ENCODE data around the gene KIF4B. TPM values are rescaled to one million over a fixed set of nuclear protein-coding genes. Genes with fewer than 3 reads are reported as not detected.

Gene KIF4B
- polyA plus RNA-seq, 1 donor (not counting 4 experiments of a cell fraction or from before 2014, with no cell fraction given), result not detected

GRCh38 chr5:155064580-155064979 is 51.0 kb downstream of the KIF4B start:
- no peak for TF ChIP-seq EZH2 (IDR thresholded peaks at IDR 0.05; ENCODE audit: low read length)
- TF ChIP-seq CTCF (optimal IDR thresholded peaks at IDR 0.05 in 1 of 3, IDR thresholded peaks at IDR 0.05 in 1 of 3, conservative IDR thresholded peaks at IDR 0.05 in 1 of 3; ENCODE audit: extremely low read depth in 1 of 3, insufficient read depth in 2 of 3, low read length in 3 of 3), result no peak
- DNase-seq (ENCODE audit: low read depth, low spot score), result no peak
- FAIRE-seq, result no peak

GRCh38 chr5:155066886-155067595 is 53.5 kb downstream of the KIF4B start:
- H2AFZ ChIP-seq (ENCODE audit: control insufficient read depth, low read length), result no peak overlapping the region
- dilution Hi-C loops (cut with MboI; ENCODE audit: extremely low pct_ligation_motif_present, low sequenced_read_pairs), result no loop called here
- no peaks in the 10 kb centered on the region for H3K36me3 ChIP-seq (ENCODE audit: control insufficient read depth in 2 of 2, extremely low read depth in 1 of 2, insufficient read depth in 2 of 2, low read length in 2 of 2)
- no peaks in the 10 kb centered on the region for H3K4me1 ChIP-seq (ENCODE audit: control insufficient read depth, extremely low read depth, insufficient read depth, low read length)
- H3K79me2 ChIP-seq (ENCODE audit: control insufficient read depth, insufficient read depth, low read length), result no peaks in the 10 kb centered on the region
- no peaks in the 10 kb centered on the region for H3K9me1 ChIP-seq (ENCODE audit: control insufficient read depth, extremely low read depth, insufficient read depth, low read length)
- no peak overlapping the region for H3K27ac ChIP-seq (ENCODE audit: control insufficient read depth, insufficient read depth, low read length)
- no peaks in the 10 kb centered on the region for H3K27me3 ChIP-seq (ENCODE audit: control insufficient read depth, extremely low read depth, insufficient read depth, low read length)
- no peaks in the 10 kb centered on the region for H4K20me1 ChIP-seq (ENCODE audit: control insufficient read depth, extremely low read depth, insufficient read depth, low read length)
- no peak overlapping the region for H3K9ac ChIP-seq (ENCODE audit: control insufficient read depth, extremely low read depth, insufficient read depth, low read length)
- DNase-seq (ENCODE audit: low read depth, low spot score) (no peak), FAIRE-seq (no peak)
- no peak overlapping the region for H3K4me2 ChIP-seq (ENCODE audit: control insufficient read depth, extremely low read depth, insufficient read depth, low read depth, low read length)
- H3K4me3 ChIP-seq (ENCODE audit: control insufficient read depth in 2 of 3, extremely low read depth in 1 of 3, insufficient read depth in 2 of 3, low read depth in 1 of 3, low read length in 3 of 3), result no peak overlapping the region
- no peak for TF ChIP-seq CTCF (optimal IDR thresholded peaks at IDR 0.05 in 1 of 3, IDR thresholded peaks at IDR 0.05 in 1 of 3, conservative IDR thresholded peaks at IDR 0.05 in 1 of 3; ENCODE audit: extremely low read depth in 1 of 3, insufficient read depth in 2 of 3, low read length in 3 of 3)
- no peak for TF ChIP-seq EZH2 (IDR thresholded peaks at IDR 0.05; ENCODE audit: low read length)
- no peaks in the 10 kb centered on the region for H3K9me3 ChIP-seq (ENCODE audit: control insufficient read depth, low read depth, low read length)

More at GRCh38 chr5:155064580-155064979, 51.0 kb downstream of the KIF4B start:
- Histone ChIP-seq H3K4me1 (ENCODE audit: control insufficient read depth, extremely low read depth, insufficient read depth, low read length) (no peaks in the 10 kb centered on the region), H3K27ac (ENCODE audit: control insufficient read depth, insufficient read depth, low read length) (no peak overlapping the region), H3K9ac (ENCODE audit: control insufficient read depth, extremely low read depth, insufficient read depth, low read length) (no peak overlapping the region), H3K4me3 (ENCODE audit: control insufficient read depth in 2 of 3, extremely low read depth in 1 of 3, insufficient read depth in 2 of 3, low read depth in 1 of 3, low read length in 3 of 3) (no peak overlapping the region), H3K79me2 (ENCODE audit: control insufficient read depth, insufficient read depth, low read length) (no peaks in the 10 kb centered on the region), H3K9me1 (ENCODE audit: control insufficient read depth, extremely low read depth, insufficient read depth, low read length) (no peaks in the 10 kb centered on the region), H3K36me3 (ENCODE audit: control insufficient read depth in 2 of 2, extremely low read depth in 1 of 2, insufficient read depth in 2 of 2, low read length in 2 of 2) (no peaks in the 10 kb centered on the region), H3K27me3 (ENCODE audit: control insufficient read depth, extremely low read depth, insufficient read depth, low read length) (no peaks in the 10 kb centered on the region), H3K4me2 (ENCODE audit: control insufficient read depth, extremely low read depth, insufficient read depth, low read depth, low read length) (no peak overlapping the region), H3K9me3 (ENCODE audit: control insufficient read depth, low read depth, low read length) (no peaks in the 10 kb centered on the region), H4K20me1 (ENCODE audit: control insufficient read depth, extremely low read depth, insufficient read depth, low read length) (no peaks in the 10 kb centered on the region), H2AFZ (ENCODE audit: control insufficient read depth, low read length) (no peak overlapping the region)
- dilution Hi-C loops (cut with MboI; ENCODE audit: extremely low pct_ligation_motif_present, low sequenced_read_pairs), result no loop called here

Other genes starting within 250 kb of the KIF4B start
- gene FAXDC2, start 163.2 kb upstream of the KIF4B start, polyA plus RNA-seq, result 4.6 to 11.0 TPM (median 7.1 TPM) in 3 replicates
- gene CNOT8, start 155.1 kb upstream of the KIF4B start, polyA plus RNA-seq, result 28.1 to 44.5 TPM (median 36.2 TPM) in 3 replicates
- gene GEMIN5, start 75.5 kb upstream of the KIF4B start, polyA plus RNA-seq, result 8.1 to 18.2 TPM (median 12.5 TPM) in 3 replicates
- gene MRPL22, start 72.7 kb upstream of the KIF4B start, polyA plus RNA-seq, result 48.3 to 76.9 TPM (median 53.6 TPM) in 3 replicates

Data from keratinocyte (primary cell).